ENCODE measurements around the gene ANAPC7.
"Not testable (repeated sequence)": the region's sequence is repeated elsewhere in the genome, so short reads cannot be mapped to it uniquely, and the experiment has no call there.

Gene ANAPC7

GRCh38 chr12:110348431-110349059 is 55.0 kb downstream of the ANAPC7 start:
- DNase-seq = no peak

GRCh38 chr12:110347767-110348166 is 55.7 kb downstream of the ANAPC7 start:
- no peak for DNase-seq

GRCh38 chr12:110345963-110346362 is 57.5 kb downstream of the ANAPC7 start:
- DNase-seq = no peak

GRCh38 chr12:110345176-110345661 is 58.3 kb downstream of the ANAPC7 start:
- no peak for DNase-seq

- DNase-seq = no peak
Measured at GRCh38 chr12:110344657-110345056, 58.9 kb downstream of the ANAPC7 start.

- DNase-seq = no peak
Measured at GRCh38 chr12:110343736-110344555, 59.6 kb downstream of the ANAPC7 start.

- no peak for DNase-seq
Measured at GRCh38 chr12:110343114-110343513, 60.4 kb downstream of the ANAPC7 start.

GRCh38 chr12:110342157-110342556 is 61.4 kb downstream of the ANAPC7 start:
- no peak for DNase-seq

GRCh38 chr12:110340706-110341105 is 62.8 kb downstream of the ANAPC7 start:
- no peak for DNase-seq

GRCh38 chr12:110340261-110340660 is 63.2 kb downstream of the ANAPC7 start:
- DNase-seq = not testable (repeated sequence)

GRCh38 chr12:110339184-110339952 is 64.1 kb downstream of the ANAPC7 start:
- no peak for DNase-seq

- no peak for DNase-seq
Measured at GRCh38 chr12:110338754-110339153, 64.8 kb downstream of the ANAPC7 start.

GRCh38 chr12:110337912-110338710 is 65.4 kb downstream of the ANAPC7 start:
- DNase-seq = no peak

- DNase-seq = no peak
Measured at GRCh38 chr12:110335481-110336045, 67.9 kb downstream of the ANAPC7 start.

GRCh38 chr12:110333201-110333600 is 70.3 kb downstream of the ANAPC7 start:
- DNase-seq = no peak

GRCh38 chr12:110330544-110330943 is 73.0 kb downstream of the ANAPC7 start:
- DNase-seq = no peak

GRCh38 chr12:110330124-110330523 is 73.4 kb downstream of the ANAPC7 start:
- DNase-seq = no peak

- DNase-seq = no peak
Measured at GRCh38 chr12:110329710-110330109, 73.8 kb downstream of the ANAPC7 start.

All from RPMI8226 (cell line).